CD14-positive monocyte (primary cell): ENCODE results near the gene TNFRSF1A. TPM values are rescaled to one million over a fixed set of nuclear protein-coding genes. Genes with fewer than 3 reads are reported as not detected.
"Not testable (repeated sequence)": the region's sequence is repeated elsewhere in the genome, so short reads cannot be mapped to it uniquely, and the experiment has no call there.

Source experiments
- DNase-seq, 3 donors: peaks; one replicate each; pipeline ENCODE4 v3.0.0-alpha.2; 2011 to 2022
- H2AFZ ChIP-seq: 2 replicates; pipeline ENCODE4 v1.6.0; 2012; ENCODE audit warnings: mild to moderate bottlenecking, low read depth, low read length, inconsistent platforms; ENCODE audit not compliant: insufficient read depth, poor library complexity, severe bottlenecking
- H3K27ac ChIP-seq, 2 donors: 1 replicate in 1 of 2; 2 replicates in 1 of 2; pipeline ENCODE4 v1.5.1; 2012 to 2013; ENCODE audit warnings: low read length in 2 of 2, control low read depth in 1 of 2, inconsistent platforms in 1 of 2, low read depth in 1 of 2, mild to moderate bottlenecking in 1 of 2
- H3K27me3 ChIP-seq, 2 donors: one replicate each; pipeline versions ENCODE4 v1.6.0 to v1.6.1; 2011 to 2013; ENCODE audit warnings: low read length in 2 of 2; ENCODE audit not compliant: control insufficient read depth in 2 of 2, insufficient read depth in 2 of 2
- H3K36me3 ChIP-seq, 2 donors: replicated peaks in 1 of 2; 1 replicate in 1 of 2; 2 replicates in 1 of 2; pipeline versions ENCODE4 v1.5.1 to v1.6.1; 2012 to 2013; ENCODE audit warnings: low read length in 2 of 2, control low read depth in 1 of 2, inconsistent platforms in 1 of 2, mild to moderate bottlenecking in 1 of 2; ENCODE audit not compliant: insufficient read depth in 2 of 2, control insufficient read depth in 1 of 2
- H3K4me1 ChIP-seq, 2 donors: 1 replicate in 1 of 2; 2 replicates in 1 of 2; pipeline versions ENCODE4 v1.5.1 to v1.6.1; 2012 to 2013; ENCODE audit warnings: low read length in 2 of 2, control low read depth in 1 of 2, inconsistent platforms in 1 of 2, mild to moderate bottlenecking in 1 of 2, moderate library complexity in 1 of 2; ENCODE audit not compliant: insufficient read depth in 2 of 2, control insufficient read depth in 1 of 2
- H3K4me2 ChIP-seq: replicated peaks from 2 replicates; pipeline ENCODE3; 2012; ENCODE audit warnings: low read length, moderate library complexity, mild to moderate bottlenecking; ENCODE audit not compliant: poor library complexity, severe bottlenecking; ENCODE audit errors: extremely low read depth
- H3K4me3 ChIP-seq, 3 experiments: fragments of 200-600 bp in 1 of 3; sonication (generic) in 1 of 3; replicated peaks in 1 of 3; 1 replicate in 2 of 3; 2 replicates in 1 of 3; pipeline ENCODE4 v1.5.1; 2011 to 2013; ENCODE audit warnings: low read length in 3 of 3, mild to moderate bottlenecking in 3 of 3, control low read depth in 2 of 3, low read depth in 2 of 3, inconsistent platforms in 1 of 3, moderate library complexity in 1 of 3
- H3K79me2 ChIP-seq: 2 replicates; pipeline ENCODE4 v1.6.0; 2012; ENCODE audit warnings: mild to moderate bottlenecking, control low read depth, inconsistent platforms, low read length, moderate library complexity; ENCODE audit not compliant: insufficient read depth
- H3K9ac ChIP-seq: 2 replicates; pipeline ENCODE4 v1.6.0; 2017; ENCODE audit warnings: low read length, mild to moderate bottlenecking; ENCODE audit not compliant: insufficient read depth, poor library complexity, severe bottlenecking
- H3K9me3 ChIP-seq, 2 donors: replicated peaks in 1 of 2; 1 replicate in 1 of 2; 2 replicates in 1 of 2; pipeline versions ENCODE4 v1.5.1 to v1.6.1; 2012 to 2013; ENCODE audit warnings: low read length in 2 of 2, control low read depth in 1 of 2; ENCODE audit not compliant: control insufficient read depth in 1 of 2, insufficient read depth in 1 of 2
- H4K20me1 ChIP-seq: 2 replicates; pipeline ENCODE4 v1.6.0; 2012; ENCODE audit warnings: mild to moderate bottlenecking, low read length, control low read depth, moderate library complexity; ENCODE audit not compliant: insufficient read depth
- H3K27ac Mint-ChIP-seq, 7 donors: one replicate each; pipeline ENCODE4 v1.8.0; 2020; ENCODE audit warnings: mild to moderate bottlenecking in 7 of 7, mixed read lengths in 7 of 7, moderate library complexity in 6 of 7, inconsistent platforms in 2 of 7
- H3K27me3 Mint-ChIP-seq, 3 donors: one replicate each; pipeline ENCODE4 v1.8.0; 2021 to 2022; ENCODE audit warnings: low read depth in 3 of 3, mild to moderate bottlenecking in 3 of 3, mixed read lengths in 3 of 3, moderate library complexity in 3 of 3, inconsistent platforms in 1 of 3
- H3K36me3 Mint-ChIP-seq, 2 donors: one replicate each; pipeline ENCODE4 v1.8.0; 2020; ENCODE audit warnings: mixed read lengths in 2 of 2, inconsistent platforms in 1 of 2, mild to moderate bottlenecking in 1 of 2
- H3K4me1 Mint-ChIP-seq: one replicate; pipeline ENCODE4 v1.8.0; 2020; ENCODE audit warnings: mild to moderate bottlenecking, mixed read lengths
- H3K4me3 Mint-ChIP-seq, 2 donors: one replicate each; pipeline ENCODE4 v1.8.0; 2020; ENCODE audit warnings: mild to moderate bottlenecking in 2 of 2, mixed read lengths in 2 of 2, moderate library complexity in 1 of 2
- H3K9me3 Mint-ChIP-seq, 7 donors: one replicate each; pipeline ENCODE4 v1.8.0; 2020 to 2022; ENCODE audit warnings: mixed read lengths in 7 of 7, mild to moderate bottlenecking in 6 of 7, moderate library complexity in 6 of 7, inconsistent platforms in 2 of 7
- WGBS: methylation state at CpG from one replicate; pipeline ENCODE4 v1.1.5; 2013; ENCODE audit warnings: missing lambda C conversion rate; ENCODE audit not compliant: insufficient coverage; 5-methylcytosine and 5-hydroxymethylcytosine counted together
- intact Hi-C, 2 donors: fragments of 100-400 bp; cut with micrococcal nuclease; formaldehyde crosslinking; loops; one replicate each; pipeline versions ENCODE4 v1.15.0 to v1.15.1; 2023
- polyA plus RNA-seq, 3 donors: library from polyadenylated mRNA; depleted of rRNA in 1 of 3; unstranded in 2 of 3; stranded (reverse) in 1 of 3; fragments of 300-500 nt in 2 of 3; fragments of >200 nt in 1 of 3; fragmentation: Illumina TruSeq in 2 of 3; gene quantifications; 1 replicate in 2 of 3; 2 replicates in 1 of 3; pipeline ENCODE4 v1.2.3, GENCODE V29; 2012 to 2021
- TF ChIP-seq, protein P1 (sequence below): fragments of 200-600 bp; IDR thresholded peaks from one replicate; pipeline ENCODE4 v1.8.0; 2022; ENCODE audit warnings: antibody characterized with exemption, mild to moderate bottlenecking

The TNFRSF1A gene
- polyA plus RNA-seq, 3 donors: 108 to 157 (median 152) TPM

DNA sequence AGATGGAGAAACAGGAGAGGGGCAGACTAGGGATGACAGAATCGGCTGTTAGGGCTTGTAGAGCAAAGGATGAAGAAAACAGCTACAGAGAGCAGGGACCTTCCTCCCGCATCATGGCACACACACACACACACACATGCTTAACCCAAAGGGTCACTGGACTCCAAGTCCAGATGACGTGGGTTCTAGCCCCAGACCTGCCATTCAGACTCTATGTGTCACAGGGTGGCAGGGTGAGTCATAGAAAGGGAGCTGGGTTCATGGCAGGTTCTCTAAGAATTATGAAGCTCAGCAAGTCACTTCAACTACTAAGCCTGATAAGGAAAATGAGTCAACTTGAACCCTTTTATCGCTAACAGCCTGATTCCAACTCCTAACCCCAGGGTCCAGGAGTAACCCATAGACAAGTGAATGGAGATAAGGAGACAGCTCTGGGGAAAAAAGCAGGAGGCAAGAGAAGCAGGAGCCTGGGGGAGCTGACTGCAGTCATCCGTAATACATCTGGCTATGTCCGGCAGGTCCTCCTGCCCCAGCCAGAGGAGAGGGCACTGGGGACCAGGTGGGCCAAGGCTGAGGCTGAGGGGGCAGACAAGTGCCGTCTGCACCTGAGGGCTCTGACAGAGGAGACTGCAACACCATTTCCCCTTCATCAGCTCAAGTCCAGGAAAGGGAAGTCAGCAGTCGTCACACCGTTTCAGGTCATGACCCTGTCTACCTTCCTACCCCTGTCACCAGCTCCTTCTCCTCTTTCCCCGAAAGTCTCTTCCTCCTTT, 3.6 kb upstream of the TNFRSF1A start:
- Histone ChIP-seq H3K36me3 (no peaks in the 10 kb centered on the region), H3K79me2 (peaks cover 35% of the 10 kb centered on the region), H3K9ac (no peak overlapping the region), H3K4me3 (peak overlapping the region in 1 of 3 experiments; percentile 27), H3K27me3 (no peaks in the 10 kb centered on the region), H3K4me1 (peaks cover 64 to 65% of the 10 kb centered on the region in 2 donors), H3K27ac (peak overlapping the region in 1 of 2 donors; percentile 73), H3K4me2 (peak overlapping the region; percentile 17), H2AFZ (no peak overlapping the region), H3K9me3 (no peaks in the 10 kb centered on the region), H4K20me1 (peaks cover 13% of the 10 kb centered on the region)
- Mint-ChIP-seq H3K27me3 (peaks cover 0 to 12% (median 3%) of the 10 kb centered on the region in 3 donors), H3K4me3 (peak overlapping the region; percentile 61 to 64), H3K9me3 (peaks cover 0 to 2% (median 0%) of the 10 kb centered on the region in 7 donors), H3K27ac (peak overlapping the region; percentile 75 to 96 (median 90)), H3K36me3 (peaks cover 5 to 7% of the 10 kb centered on the region in 2 donors), H3K4me1 (peaks cover 65% of the 10 kb centered on the region)
- peak; percentile 91 to 95 (median 93) for DNase-seq
- TF ChIP-seq, protein P1, sequence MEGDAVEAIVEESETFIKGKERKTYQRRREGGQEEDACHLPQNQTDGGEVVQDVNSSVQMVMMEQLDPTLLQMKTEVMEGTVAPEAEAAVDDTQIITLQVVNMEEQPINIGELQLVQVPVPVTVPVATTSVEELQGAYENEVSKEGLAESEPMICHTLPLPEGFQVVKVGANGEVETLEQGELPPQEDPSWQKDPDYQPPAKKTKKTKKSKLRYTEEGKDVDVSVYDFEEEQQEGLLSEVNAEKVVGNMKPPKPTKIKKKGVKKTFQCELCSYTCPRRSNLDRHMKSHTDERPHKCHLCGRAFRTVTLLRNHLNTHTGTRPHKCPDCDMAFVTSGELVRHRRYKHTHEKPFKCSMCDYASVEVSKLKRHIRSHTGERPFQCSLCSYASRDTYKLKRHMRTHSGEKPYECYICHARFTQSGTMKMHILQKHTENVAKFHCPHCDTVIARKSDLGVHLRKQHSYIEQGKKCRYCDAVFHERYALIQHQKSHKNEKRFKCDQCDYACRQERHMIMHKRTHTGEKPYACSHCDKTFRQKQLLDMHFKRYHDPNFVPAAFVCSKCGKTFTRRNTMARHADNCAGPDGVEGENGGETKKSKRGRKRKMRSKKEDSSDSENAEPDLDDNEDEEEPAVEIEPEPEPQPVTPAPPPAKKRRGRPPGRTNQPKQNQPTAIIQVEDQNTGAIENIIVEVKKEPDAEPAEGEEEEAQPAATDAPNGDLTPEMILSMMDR: no peak
- WGBS: 47% methylated on average over 3 of the region's 10 CpGs
- intact Hi-C loops: no loop called here

DNA sequence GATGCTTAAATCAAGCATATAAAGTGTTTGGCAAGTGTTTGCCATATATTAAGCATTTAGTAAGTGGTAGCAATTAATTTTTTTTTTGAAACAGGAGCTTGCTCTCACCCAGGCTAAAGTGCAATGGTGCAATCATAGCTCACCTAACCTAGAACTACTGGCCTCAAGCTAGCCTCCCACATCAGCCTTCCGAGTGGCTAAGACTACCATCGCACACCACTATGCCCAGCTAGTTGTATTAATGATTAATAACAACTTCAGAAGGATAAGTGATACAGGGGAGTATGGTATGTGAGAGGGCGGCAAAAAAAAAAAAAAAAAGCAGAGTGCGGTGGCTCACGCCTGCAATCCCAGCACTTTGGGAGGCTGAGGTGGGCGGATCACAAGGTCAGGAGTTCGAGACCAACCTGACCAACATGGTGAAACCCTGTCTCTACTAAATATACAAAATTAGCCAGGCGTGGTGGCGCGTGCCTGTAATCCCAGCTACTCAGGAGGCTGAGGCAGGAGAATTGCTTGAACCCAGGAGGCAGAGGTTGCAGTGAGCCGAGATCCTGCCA, 2.3 kb upstream of the TNFRSF1A start:
- peaks cover 67 to 76% of the 10 kb centered on the region in 2 donors for H3K4me1 ChIP-seq
- H3K79me2 ChIP-seq: peaks cover 49% of the 10 kb centered on the region
- peaks cover 26% of the 10 kb centered on the region for H4K20me1 ChIP-seq
- WGBS: 80% methylated on average over 4 of the region's 11 CpGs
- H3K36me3 Mint-ChIP-seq, H3K9me3 Mint-ChIP-seq, H3K4me3 ChIP-seq, H3K9ac ChIP-seq, H3K4me2 ChIP-seq, intact Hi-C loops, H2AFZ ChIP-seq, H3K9me3 ChIP-seq, H3K27ac ChIP-seq, H3K27me3 ChIP-seq, H3K4me3 Mint-ChIP-seq, DNase-seq, H3K36me3 ChIP-seq: not testable (repeated sequence)
- Mint-ChIP-seq H3K27ac (peak overlapping the region in 2 of 7 donors; percentile 46 to 48), H3K4me1 (peaks cover 63% of the 10 kb centered on the region), H3K27me3 (peaks cover 0 to 12% (median 3%) of the 10 kb centered on the region in 3 donors)
